HG03575 (cell line): ENCODE measurements around the gene RAB40A.
"Not testable (repeated sequence)": the region's sequence is repeated elsewhere in the genome, so short reads cannot be mapped to it uniquely, and the experiment has no call there.

Experiments
- ATAC-seq: cut with Tn5 transposase; IDR thresholded peaks from one replicate; pipeline ENCODE4 v1.9.1; 2021; ENCODE audit not compliant: unreplicated experiment, insufficient number of reproducible peaks, low FRiP score; ENCODE audit errors: extremely low read depth

The RAB40A gene

GRCh38 chrX:103475381-103475780 lies 43.9 kb downstream of the RAB40A start:
- ATAC-seq = no peak

GRCh38 chrX:103469977-103470376 lies 49.3 kb downstream of the RAB40A start:
- not testable (repeated sequence) for ATAC-seq

- no peak for ATAC-seq
Observed at GRCh38 chrX:103467887-103468286, 51.4 kb downstream of the RAB40A start.

GRCh38 chrX:103467156-103467555 lies 52.1 kb downstream of the RAB40A start:
- no peak for ATAC-seq

GRCh38 chrX:103464774-103465117 lies 54.5 kb downstream of the RAB40A start:
- ATAC-seq = peak; percentile 84

- ATAC-seq = peak; percentile 26
Observed at GRCh38 chrX:103464072-103464773, 55.1 kb downstream of the RAB40A start.

- ATAC-seq = no peak
Observed at GRCh38 chrX:103461156-103461555, 58.1 kb downstream of the RAB40A start.

- ATAC-seq = not testable (repeated sequence)
Observed at GRCh38 chrX:103460001-103460755, 59.1 kb downstream of the RAB40A start.

- ATAC-seq = no peak
Observed at GRCh38 chrX:103453655-103454054, 65.6 kb downstream of the RAB40A start.
